NT2/D1 (cell line): ENCODE results near the gene DCUN1D2.
"Not testable (repeated sequence)": the region's sequence is repeated elsewhere in the genome, so short reads cannot be mapped to it uniquely, and the experiment has no call there.

Source experiments
- SUZ12 ChIP-seq: IDR thresholded peaks from 2 replicates; pipeline ENCODE4 v1.6.1; 2011; ENCODE audit not compliant: insufficient read length, insufficient read depth; ENCODE audit errors: extremely low read depth
- YY1 ChIP-seq: IDR thresholded peaks from 2 replicates; pipeline ENCODE4 v1.6.1; 2011; ENCODE audit not compliant: insufficient read length, insufficient read depth
- ZNF274 ChIP-seq: IDR thresholded peaks from 2 replicates; pipeline ENCODE4 v1.6.1; 2011; ENCODE audit warnings: mild to moderate bottlenecking, low read depth, low read length

- TF ChIP-seq YY1, ZNF274, SUZ12: not testable (repeated sequence)
Observed at GRCh38 chr13:113436866-113437265, 53.6 kb downstream of the DCUN1D2 start.
